NCI-H2107 treated with DMSO at 0.1 percent for 48 hours (cell line): ENCODE results near the gene KLHL7.
"Not testable (repeated sequence)": the region's sequence is repeated elsewhere in the genome, so short reads cannot be mapped to it uniquely, and the experiment has no call there.

ENCODE experiments used
- DNase-seq: peaks from one replicate; lab custom pipeline; 2025; ENCODE audit not compliant: unreplicated experiment; lab: John Stamatoyannopoulos, UW

KLHL7 gene

DNA sequence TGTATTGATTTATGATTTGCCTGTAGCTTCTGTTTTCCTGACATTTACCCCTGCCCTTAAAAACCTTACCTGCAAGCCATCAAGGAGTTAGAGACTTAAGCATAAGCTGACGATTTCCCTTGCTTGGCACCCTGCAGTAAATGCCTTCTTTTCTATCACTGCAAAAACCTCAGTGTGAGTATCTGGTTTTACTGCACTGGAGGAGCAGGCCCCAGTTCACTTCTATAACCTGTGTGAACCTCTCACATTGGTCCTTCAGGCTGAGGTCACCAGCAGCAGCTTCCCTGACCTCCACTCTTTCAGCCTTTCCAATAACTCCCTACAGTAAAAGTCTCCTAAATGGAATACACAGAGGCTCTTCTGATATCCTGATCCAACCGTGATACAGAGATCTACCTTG lies 106.8 kb downstream of the KLHL7 start:
- no peak for DNase-seq

DNA sequence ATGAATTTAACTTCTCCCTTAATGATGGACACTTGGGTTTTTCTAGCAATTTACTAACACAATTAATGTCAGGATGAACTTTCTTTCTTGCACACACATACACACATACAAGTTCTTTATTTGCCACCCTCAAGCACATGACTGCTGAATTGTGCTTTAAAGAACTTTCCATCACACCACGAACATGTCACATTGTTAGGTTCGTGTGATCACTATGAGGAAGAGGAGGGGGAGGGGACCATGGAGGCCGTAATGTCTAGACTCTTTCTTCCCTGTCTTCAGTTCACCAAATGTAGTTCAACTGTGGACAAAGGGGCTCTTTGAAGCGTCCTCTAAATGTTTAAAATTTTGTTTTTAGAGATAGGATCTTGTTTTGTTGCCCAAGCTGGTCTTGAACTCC lies 107.3 kb downstream of the KLHL7 start:
- DNase-seq: no peak

DNA sequence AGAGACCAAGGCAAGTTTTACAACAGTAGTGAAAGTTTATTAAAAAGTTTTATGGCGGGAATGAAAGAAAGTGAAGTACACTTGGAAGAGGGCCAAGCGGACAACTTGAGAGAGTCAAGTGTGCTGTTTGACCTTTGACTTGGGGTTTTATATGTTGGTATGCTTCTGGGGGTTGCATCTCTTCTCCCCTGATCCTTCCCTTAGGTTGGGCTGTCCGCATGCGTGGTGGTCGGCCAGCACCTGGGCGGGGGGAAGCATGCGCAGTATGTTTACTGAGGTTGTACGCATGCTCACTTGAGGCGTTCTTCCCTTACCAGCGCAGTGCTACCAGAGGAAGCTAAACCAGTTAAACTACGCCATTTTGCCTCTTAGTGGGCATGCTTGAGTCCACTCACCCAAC lies 108.2 kb downstream of the KLHL7 start:
- DNase-seq: no peak

DNA sequence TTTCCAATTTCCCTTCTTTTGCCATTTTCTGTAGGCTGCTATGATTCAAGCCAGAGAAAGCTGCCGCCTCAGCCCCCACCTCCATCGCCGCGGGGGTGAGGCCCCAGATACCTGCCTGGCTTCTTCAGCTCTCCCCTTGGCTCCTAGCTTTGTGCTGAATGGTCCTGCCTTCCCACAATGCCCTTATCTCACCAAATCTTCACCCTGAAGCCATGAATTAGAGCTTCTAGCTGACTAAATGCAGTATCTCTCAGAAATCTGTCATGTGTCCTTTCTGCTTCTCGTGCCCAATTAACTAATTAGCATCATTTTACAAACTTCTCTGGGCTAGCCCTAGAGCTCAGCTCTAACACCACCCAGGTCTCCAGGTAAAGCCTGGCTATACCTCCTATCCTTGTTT lies 108.8 kb downstream of the KLHL7 start:
- no peak for DNase-seq

DNA sequence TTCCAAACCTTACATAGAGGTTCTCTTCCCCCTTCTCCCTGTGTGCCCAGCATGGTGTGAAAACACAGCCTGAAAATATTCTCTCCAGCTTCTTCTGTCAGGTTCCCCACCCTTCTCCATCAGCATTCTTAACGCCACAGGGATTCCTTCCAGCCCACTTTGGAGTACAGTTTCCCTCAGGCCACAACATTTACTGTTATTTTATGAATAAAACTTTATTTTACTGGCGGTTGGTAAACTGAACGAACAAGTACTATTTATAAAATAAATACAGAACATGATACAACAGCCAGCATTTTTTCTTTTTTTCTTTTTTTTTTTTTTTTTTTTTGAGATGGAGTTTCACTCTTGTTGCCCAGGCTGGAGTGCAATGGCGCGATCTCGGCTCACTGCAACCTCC lies 109.4 kb downstream of the KLHL7 start:
- DNase-seq: no peak

DNA sequence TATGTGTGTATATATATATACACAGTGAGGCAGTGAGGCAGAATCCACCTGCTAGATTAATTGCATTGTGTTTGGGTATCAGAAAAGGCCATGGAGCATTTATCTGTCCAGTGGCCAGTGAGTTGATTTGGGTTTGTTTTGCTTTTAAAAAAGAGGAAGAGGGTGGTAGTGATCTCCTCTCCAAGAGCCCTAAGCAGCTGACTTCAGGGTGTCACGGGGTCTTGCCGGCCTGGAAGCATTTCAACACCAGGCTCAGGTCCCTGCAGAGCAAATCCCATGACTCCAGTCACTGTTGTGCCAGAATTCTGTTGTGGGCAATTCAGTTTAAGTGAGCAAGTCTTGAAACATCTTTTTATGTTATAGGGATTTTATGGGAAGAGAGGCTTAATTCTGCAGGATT lies 110.4 kb downstream of the KLHL7 start:
- no peak for DNase-seq

DNA sequence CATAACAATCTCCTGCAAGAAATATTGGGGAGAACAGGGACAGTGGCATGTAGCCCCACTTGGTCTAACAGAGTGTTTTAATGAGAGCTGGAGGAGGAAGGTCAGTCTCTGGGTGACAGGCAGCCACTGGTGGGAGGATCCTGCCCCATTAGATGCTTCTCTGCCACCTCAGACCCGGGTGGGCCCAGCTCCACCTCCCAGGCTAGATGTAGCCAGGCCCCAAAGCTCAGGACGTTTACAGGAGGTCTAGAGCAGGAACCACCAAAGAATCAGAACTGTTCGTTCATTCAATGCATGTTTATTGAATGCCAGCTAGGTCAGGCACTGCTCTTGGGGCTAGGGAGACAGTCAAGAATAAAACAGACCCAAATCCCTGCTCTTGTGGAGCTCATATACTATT lies 112.6 kb downstream of the KLHL7 start:
- no peak for DNase-seq

DNA sequence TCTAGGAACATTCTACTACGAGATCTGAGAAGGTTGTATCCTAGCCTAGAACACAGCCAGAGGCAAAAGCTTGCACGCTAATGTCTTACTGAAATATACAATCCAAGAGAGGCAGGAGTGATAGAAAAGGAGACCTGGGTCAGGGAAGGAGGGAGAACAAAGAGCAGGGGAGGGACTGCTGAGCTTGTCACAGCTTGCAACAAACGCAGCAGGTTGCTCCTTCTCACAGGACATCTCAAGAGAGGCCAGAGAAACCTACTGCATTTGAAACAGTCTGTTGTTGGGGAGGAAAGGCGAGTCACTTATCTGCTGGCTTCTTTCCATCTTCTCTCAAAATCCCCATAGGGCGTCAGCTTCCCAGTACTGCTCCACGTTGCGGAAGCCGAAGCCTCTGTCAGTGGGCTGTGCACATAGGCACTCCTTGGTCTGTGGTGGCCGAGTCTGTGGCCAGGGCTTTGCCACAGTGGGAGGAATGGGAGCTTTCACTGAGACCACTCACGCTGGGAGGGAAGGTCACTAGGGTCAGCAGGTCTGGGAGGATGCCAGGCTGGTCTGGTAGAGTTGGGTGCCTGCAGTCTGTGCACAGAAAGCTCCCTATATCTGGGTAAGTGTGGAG lies 115.2 kb downstream of the KLHL7 start:
- DNase-seq: no peak

DNA sequence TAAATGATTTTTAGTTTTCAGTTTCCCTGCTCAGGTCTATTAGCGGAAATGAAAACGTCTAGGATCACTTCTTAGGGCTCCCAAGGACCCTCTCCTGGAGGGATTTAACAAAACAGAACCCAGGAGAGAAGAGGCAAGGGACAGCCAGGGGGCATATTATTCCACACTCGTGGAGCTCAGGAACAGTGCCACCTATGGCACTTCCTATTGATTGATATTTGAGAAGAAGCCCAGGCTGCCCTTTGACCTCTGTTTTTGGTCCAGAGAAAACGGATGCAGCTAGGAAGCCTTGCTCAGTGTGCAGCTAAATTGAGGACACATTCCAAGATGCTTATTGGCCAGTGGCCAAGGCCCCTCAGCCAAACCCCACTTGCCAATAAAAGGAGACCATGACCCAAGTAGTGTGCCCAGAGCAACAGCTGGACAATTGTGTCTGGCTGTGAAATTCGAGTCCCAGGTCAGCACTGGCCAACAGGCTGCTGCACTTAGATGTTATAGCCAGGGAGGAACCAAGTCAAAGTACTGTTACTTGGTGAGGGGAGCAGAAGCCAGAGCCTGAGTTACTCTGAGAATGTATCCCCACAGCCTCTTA lies 117.0 kb downstream of the KLHL7 start:
- DNase-seq: no peak

DNA sequence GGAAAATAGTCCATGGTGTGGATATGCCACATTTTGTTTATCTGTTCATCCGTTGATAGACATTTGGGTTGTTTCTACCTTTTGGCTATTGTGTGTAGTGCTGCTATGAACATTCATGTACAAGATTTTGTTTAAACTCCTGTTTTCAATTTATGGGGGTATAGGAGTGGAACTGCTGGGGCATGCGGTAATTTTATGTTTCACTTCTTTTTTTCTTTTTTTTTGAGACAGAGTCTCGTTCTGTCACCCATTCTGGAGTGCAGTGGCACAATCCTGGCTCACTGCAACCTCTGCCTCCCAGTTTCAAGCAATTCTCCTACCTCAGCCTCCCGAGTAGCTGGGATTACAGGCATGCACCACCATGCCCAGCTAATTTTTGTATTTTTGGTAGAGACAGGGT lies 118.8 kb downstream of the KLHL7 start:
- not testable (repeated sequence) for DNase-seq

DNA sequence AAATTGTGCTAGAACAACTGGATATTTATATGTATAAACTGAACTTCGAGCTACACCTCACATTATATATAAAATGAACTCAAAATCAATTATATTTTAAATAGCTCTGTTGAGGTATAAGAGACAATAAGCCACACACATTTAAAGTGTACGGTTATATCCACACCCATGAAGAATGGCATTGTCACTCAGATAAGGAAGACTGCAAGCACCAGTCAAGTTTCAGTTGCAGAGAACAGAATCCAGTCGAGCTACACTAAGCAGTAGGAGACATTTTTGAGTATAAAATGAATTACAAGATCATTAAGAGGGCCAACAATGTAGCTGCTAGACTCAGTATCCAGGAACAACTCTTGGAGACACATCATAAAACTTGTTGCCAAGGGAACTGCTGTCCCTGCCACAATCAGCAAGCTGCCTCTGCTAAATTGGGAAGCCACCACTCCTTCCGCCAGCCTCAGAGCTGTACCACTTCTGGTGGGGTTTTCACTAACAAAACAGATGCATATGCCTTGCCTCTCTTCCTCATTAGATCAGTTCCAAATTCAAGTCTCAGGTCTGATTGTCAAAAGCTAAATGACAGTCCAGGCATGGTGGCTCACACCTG lies 121.4 kb downstream of the KLHL7 start:
- no peak for DNase-seq
